ENCODE data around the gene COX7A1.
A peak's percentile ranks its signal among the peaks of the same experiment; 100 is the strongest.
"Not testable (repeated sequence)": the region's sequence is repeated elsewhere in the genome, so short reads cannot be mapped to it uniquely, and the experiment has no call there.

The COX7A1 gene

DNA sequence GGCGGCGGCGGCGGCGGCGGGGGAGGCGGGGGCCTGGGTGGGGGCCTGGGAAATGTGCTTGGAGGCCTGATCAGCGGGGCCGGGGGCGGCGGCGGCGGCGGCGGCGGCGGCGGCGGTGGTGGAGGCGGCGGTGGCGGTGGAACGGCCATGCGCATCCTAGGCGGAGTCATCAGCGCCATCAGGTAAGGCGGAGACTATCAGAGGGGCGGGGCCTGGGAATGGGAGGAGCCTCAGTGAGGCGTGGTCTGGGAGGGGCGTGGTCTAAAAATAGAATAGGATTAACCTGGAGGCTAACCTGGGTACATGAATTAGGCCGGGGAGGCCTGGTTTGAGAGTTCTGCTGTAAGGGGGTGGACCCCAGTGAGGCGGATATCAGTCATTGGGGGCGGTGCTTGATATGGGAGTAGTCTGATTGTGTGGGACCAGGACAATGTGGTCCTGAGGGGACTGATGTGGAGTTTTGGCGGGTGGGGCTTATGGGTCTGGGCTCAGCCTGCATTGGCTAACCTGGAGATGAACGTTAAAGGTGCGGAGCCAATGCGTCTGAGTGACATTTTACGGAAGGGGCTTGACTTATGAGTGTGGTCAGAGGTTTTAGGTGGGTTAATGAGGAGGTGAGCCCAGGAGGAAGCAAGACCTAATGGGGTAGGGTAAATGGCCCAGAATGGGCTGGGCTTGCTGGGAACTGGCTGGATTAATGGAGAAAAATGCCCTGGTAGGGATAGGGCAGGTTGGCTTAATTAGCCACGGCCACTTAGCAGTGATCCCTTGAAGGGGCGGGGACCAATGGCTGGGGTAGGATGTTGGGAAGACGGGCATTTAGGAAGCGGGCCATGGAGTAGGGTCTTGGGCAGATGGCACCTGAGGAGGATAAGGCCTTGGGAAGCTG is 11.0 kb downstream of the COX7A1 start:
- DNase-seq, result peak; percentile 76

DNA sequence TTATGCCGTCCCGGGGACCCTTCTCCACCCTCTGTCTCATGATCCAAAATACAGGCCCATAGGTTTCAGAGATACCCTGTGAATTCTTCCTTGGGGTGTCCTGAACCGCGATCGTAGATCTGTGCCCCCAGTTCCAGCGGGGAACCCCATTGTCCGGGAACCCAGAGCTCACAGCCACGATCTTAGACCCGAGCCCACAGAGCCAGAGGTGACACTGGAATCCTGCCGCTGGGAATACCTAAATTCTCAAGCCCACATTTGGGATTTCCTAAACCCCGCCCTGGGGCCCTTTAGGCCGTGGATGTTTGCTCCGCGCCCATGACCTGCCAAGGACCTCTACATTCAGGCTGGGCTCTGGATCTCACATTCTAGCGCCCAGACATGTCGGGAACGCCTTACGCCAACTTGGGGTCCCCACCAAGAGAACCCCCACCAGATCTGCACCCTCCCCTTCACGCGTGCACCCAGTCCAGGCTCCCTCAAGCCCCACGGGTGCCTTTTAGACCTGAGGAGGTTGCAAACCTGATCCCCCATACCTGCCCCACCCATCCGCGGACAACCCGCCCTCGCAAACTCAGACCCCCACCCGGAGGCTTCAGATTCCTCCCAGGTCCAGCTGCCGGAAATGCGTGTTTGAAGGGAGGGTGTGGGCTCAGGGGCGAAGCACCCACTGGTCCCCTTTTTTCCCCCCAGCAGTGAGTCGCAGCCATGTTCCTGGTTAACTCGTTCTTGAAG is 11.8 kb downstream of the COX7A1 start:
- peak; percentile 76 for DNase-seq

DNA sequence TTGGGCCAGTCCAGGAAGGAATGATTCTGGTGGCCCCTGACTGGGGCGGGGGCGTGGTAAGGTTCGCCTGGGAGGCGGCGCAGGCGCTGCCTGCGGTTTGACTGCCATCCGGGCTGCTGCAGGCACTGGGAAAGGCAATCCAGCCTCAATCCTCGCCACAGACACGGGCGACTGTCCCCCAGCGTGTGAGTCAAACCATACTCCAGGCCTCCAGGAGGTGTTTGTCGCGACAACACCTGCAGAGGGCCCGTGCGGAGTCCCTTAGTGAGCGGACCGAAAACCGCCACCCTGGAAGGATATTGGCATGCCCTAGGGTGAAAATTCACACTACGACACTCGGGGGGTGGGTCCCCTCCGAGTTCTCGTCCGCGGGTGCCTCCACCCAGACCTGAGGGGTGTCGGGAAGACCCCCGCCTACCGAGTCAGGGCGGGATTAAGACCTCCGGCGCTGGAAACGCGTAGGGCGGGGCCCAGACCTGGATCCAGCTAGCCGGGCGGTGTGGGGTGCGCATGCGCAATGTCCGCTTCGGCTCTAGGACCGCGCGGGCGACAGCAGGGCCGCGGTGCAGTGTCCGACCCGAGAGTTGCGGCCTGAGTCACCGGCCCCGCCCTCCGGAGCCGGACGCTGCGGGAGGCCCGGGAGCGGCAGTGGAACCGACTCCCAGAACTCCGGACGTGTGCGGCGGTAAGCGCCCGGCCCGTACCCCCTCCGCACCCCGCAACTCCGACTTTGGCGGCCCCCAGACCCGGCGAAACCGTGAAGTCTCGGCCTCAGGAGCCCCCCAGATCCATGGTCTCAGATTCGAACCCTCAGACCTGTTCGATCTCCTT is 12.6 kb downstream of the COX7A1 start, which contains the start of gene CAPNS1:
CAPNS1 (plus strand) TSS at position 594 of the 831 bp plus-strand sequence. CDS start 946 bp downstream, outside the sequence.
- DNase-seq, result peak; percentile 94

DNA sequence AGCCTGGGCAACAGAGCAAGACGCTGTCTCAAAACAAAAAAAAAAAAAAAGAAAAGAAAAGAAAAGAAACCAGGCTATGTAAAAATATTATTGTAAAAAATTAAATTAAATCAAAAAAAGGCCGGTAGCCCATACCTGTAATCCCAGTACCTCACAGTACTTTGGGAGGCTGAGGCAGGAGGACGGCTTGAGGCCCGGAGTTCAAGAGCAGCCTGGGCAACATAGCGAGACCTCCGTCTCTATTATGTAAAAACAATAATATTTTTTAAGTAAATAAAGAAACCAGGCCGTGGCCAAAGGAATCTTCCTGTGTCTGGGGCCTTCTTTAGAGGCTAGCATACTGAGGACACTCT is 13.2 kb downstream of the COX7A1 start:
- no peak for DNase-seq

DNA sequence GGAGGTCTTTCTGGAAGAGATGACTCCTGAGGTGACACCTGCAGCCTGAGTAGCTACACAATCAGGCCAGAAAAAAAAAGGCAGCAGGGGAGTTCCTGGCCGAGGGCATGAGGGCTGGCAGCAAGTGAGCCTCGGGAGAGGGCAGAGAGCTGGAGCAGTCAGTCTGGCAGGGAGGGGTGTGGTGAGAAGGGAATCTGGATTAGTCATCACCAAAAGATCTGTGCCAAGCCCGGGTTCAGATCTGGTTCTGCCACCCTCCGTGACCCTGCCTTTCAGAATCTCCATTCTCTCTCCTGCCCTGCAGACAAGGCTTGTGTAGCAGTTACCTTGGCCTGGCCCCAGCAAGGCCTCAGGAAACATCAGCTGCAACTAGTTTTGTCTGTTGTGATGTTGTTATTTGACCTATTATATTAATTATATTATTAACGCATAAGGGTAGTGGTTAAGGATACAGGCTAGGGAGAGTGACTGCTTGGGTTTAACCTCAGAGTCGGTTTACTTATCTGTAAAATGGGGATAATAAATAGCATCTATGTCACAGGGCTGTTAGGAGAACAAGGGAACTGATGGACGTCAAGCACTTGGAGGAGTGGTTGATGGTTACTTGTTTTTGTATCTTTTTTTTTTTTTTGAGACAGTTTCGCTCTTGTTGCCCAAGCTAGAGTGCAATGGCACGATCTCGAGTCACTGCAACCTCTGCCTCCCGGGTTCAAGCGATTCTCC is 15.1 kb downstream of the COX7A1 start:
- DNase-seq, result peak; percentile 82

DNA sequence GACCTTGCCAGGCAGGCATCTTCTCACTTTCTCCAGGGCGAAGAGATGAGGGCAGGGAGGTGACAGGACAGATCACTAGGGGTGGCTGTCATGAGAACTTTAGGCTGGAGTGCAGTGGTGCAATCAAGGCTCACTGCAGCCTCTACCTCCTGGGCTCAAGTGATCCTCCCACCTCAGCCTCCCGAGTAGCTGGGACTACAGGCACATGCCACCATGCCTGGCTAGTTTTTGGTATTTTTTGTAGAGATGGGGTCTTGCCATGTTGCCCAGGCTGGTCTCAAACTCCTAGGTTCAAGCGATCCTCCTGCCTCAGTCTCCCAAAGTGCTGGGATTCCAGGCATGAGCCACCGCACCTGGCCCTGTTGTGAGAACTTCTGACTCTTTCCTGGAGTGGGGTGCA is 17.4 kb downstream of the COX7A1 start:
- not testable (repeated sequence) for DNase-seq

DNA sequence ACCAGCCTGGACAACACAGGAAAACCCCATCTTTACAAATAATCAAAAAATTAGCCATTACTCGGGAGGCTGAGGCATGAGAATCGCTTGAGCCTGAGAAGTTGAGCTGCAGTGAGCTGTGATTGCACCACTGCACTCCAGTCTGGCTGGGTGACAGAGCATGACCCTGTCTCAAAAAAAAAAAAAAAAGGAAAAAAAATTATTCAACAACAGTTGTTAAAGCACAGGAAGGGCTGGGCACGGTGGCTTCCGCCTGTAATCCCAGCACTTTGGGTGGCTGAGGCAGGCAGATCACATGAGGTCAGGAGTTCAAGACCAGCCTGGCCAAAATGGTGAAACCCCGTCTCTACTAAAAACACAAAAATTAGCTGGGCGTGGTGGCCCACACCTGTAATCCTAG is 21.0 kb downstream of the COX7A1 start:
- not testable (repeated sequence) for DNase-seq

DNA sequence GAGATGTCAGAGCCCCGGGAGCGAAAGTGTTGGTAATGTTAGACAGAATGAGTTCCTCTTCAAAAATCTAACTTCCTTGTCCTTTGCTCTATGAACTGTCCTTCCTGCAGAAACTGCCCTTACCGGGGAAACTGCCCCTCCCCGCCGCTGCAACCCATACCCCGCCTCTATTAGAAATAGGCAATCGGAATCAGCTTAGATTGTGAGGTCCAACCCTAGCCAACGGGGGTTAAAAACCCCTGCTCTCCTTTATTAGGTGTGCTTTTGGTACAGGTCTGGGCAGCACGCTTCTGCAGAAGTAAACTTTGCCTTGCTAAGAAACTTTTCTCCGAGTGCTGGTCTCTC is 23.9 kb downstream of the COX7A1 start:
- DNase-seq, result no peak

DNA sequence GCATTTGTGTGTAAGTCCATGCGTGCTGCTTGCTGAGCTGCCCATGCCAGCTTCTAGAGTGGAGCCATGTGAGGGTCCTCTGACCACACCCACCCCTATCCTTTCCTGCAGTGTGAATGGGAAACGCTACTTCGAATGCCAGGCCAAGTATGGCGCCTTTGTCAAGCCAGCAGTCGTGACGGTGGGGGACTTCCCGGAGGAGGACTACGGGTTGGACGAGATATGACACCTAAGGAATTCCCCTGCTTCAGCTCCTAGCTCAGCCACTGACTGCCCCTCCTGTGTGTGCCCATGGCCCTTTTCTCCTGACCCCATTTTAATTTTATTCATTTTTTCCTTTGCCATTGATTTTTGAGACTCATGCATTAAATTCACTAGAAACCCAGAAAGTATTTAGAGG is 26.7 kb downstream of the COX7A1 start:
- DNase-seq, result no peak

DNA sequence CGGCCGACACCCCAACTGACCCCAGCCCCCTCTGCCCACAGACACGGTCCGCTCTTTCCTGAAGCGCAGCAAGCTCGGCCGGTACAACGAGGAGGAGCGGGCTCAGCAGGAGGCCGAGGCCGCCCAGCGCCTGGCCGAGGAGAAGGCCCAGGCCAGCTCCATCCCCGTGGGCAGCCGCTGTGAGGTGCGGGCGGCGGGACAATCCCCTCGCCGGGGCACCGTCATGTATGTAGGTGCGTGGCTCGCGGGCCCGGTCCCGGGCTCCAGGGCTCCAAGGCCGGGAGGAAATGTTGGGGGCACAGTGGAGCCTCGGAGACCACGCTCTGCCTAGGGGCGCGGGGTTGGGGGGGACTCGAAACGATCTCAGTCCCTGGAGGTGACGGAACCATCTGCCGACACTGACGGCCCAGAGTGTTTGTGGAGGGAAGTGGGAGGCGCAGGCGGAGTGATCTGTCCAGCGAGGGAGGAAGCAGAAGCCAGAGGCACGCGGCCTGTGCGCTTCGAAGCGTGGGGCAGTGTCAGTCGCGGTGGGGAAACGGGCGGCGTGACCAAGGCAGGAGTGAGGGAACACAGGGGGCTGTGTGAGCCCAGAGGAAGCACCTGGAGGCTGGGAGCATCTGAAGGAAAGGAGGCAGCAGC is 30.6 kb downstream of the COX7A1 start:
- no peak for DNase-seq

DNA sequence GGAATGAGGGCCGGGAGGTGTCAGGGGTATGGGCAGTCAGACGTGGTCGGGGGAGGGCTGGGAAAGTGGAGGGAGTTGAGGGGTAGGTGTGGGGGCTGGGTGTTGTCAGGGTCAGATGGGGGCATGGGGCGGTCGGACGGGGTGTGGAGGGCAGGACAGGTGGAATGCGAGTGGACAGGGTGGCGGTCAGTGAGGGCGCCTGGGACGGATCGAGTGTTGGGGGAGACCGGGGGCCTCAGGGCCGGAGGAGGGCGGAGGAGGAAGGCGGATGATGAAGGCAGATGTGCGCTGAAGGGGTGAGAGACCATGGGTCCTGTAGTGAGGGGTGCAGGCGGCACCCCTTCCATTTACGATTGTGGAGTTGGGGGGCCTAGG is 31.3 kb downstream of the COX7A1 start:
- DNase-seq, result no peak

DNA sequence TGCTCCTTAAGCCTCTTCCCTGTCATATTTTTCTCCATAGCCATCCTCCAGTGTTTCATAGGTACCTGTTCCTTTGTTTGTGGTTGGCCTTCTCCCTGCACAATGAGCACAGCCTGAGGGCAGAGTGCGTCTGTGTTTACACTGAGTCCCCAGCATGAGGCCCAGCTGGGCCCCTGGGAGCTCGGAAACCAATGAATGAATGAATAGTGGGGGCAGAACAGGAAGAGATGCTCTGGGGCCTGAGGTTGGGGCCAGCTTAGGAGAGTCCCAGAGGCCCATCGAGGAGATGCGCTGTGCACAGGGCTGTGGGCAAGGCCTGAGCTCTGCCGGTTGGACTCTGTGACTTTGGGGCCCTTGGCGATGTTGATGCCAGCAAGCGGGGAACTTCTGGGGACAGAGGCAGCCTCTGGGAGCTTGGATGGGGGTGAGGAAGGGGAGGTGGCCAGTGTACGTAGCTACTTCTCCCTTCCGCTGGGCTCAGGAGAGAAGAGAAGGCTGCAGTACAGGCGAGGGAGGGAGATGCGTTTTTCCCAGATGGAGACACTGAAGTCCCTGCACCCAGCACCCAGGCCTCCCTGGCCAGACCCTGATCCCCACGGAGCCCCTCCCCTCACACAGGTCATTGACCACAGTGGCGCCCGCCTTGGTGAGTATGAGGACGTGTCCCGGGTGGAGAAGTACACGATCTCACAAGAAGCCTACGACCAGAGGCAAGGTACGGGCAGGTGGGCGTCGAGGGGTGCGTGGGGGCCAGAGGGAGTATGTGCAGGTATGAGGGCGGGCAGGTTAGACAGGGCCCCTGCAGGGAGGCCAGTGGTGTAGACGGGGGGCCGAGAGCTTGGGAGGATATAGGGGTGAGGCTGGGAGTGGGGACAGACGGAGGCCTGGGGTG is 31.9 kb downstream of the COX7A1 start:
- no peak for DNase-seq

DNA sequence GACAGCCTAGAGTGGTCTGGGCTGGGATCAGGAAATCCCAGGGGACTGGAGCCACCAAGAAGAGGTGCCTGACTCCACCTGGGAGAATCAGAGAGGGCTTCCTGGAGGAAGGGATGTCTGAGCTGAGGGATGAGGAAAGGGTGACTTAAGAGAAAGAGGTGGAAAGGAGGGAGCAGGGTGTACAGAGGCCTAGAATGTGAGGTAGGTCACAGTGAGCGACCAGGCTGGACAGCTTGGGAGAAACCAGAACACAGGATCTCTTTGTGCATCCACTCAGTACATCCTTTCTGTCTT is 36.0 kb downstream of the COX7A1 start:
- DNase-seq, result no peak

DNA sequence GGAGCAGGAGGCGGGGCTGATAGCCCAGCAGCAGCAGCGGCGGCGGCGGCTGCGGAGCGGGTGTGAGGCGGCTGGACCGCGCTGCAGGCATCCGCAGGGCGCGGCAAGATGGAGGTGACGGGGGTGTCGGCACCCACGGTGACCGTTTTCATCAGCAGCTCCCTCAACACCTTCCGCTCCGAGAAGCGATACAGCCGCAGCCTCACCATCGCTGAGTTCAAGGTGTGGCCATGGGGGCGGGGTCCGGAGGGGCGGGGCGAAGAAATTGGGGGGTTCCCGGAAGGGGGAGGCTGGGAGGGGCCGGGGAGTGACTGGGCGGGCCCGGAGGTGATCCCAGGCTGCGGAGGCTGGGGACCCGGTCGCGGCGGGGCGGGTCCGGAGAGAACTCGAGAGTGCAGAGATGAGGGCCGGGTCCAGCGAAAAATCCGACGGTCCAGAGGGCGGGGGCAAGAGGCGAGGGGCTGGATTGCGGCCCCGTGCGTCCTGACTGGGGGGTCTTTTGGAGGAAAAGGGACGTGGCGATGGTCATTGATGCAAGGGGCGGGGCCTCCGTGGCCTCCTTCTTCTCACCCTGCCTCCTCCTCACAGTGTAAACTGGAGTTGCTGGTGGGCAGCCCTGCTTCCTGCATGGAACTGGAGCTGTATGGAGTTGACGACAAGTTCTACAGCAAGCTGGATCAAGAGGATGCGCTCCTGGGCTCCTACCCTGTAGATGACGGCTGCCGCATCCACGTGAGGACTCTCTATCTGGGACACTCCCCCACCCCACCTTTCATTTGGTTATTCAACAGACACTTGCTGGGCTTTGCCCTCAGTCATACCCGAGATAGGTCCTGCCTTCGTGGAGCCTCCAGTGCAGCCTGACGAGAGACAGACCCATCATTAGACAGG is 36.5 kb downstream of the COX7A1 start, which contains the start of gene TBCB:
TBCB (plus strand) TSS at position 16 of the 891 bp plus-strand sequence; CDS start at position 109, 93 bp downstream.
- DNase-seq, result no peak

DNA sequence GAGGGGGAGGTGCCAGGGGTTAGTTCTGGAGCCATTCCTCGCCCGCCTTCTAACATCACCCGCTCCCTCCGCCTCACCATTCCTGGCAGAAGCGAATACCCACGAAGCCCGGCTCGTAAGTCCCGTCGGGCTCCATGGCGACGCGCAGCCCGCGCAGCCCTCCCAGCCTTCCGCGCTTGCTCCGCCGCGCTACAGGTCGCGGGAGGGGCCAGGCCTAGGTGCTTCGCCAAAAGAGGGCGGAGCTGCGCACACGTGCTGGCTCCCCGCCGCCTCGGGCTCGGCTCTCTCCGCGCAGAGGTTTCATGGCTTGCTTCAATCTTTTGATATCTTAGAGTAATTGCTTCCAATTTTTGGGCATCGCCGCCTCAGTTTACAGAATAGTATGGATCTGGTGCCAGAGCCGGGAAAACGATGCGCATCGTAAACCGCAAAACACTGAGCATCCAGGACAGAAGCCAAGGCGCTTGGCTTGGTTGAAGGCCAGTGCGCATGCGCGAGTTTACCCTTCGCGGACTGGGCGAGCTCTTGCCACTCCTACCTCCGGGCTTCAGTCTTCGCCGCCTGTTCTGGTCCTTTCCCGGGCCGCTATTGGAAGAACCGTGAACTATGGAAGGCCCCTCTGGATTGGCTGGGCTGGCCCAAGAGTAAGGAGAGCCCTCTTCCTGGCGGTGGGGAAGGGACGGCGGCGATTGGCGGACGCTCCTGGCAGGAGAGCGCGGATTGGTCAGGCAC is 37.4 kb downstream of the COX7A1 start, which contains the start of gene POLR2I:
POLR2I (minus strand) TSS at position 155 of the 732 bp plus-strand sequence; CDS start at position 136, 19 bp downstream.
- peak; percentile 99 for DNase-seq

DNA sequence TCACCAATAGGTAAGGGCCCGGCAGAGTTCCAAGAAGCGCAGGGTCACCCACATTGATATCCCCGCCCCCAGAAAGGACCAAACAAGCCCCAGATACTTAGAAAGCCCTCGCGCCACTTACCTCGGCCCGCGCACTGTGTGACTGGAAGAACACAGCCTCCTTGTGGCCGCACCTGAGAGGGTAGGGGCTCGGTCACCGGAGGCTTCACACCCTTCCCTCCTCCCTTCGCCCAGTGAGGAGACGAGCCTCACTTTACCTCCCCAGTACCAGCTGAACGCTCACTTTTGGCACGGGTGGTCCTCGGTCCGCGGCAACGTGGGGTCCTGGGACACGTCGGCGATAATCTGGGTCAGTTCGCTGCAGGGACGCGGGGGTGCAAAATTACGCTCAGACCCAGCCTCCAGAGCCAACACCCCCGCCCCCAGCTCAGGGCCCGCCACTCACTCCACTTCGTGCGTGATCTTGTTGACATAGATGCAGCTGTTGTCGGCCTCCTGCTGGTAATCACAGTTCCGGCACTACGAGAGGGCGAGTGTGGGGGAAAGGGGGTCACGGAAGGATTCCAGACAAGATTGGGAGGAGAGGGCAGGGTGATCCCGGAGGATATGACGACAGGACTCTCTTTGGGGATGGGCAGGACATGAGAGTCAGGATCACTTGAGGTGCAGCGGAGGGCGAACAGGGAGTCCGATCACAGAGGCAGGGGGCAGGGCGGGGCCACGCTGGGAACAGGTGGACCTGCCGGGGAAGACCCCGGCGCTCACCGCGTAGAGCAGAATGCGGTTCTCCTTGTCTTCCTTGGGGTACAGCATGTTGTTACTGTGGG is 38.1 kb downstream of the COX7A1 start:
- peak; percentile 60 for DNase-seq

DNA sequence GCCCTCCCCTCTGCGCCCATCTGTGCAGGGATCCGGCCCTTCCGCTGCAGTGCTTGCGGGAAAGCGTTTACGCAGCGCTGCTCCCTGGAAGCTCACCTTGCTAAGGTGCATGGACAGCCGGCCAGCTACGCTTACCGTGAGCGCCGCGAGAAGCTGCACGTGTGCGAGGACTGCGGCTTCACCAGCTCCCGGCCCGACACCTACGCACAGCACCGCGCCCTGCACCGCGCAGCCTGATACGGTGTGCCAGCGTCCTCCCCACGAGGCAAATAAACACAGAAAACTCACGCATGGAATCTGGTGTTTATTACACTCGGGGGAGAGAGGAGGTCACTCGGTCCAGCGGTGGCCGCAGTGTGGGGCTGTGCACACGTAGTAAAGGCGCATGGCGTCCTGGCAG is 38.8 kb downstream of the COX7A1 start:
- no peak for DNase-seq

DNA sequence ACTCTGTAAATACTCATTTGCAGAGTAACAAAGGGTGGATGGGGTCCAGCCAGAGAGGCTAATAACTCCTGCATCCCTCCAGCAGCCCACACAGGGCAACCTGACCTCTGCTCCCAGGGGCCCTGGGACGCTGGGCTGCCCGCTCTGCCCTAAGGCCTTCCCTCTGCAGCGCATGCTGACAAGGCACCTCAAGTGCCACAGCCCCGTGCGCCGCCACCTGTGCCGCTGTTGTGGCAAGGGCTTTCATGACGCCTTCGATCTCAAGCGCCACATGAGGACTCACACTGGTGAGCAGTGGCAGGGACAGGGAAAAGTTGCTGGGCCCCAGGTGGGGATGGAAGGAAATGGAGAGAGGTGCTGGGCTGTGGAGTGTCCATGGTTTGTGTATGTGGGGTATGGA is 39.6 kb downstream of the COX7A1 start:
- DNase-seq, result no peak
